HepG2 (cell line): ENCODE results near the gene UBL5. TPM values are rescaled to one million over a fixed set of nuclear protein-coding genes. Genes with fewer than 3 reads are reported as not detected.

Experiments used
- FIP1L1 ChIP-seq: fragments of 200-400 bp; formaldehyde crosslinking; IDR thresholded peaks from 2 replicates; pipeline ENCODE4 v1.6.1; 2018; ENCODE audit warnings: low read depth, mild to moderate bottlenecking, low read length, moderate library complexity, borderline replicate concordance; ENCODE audit not compliant: insufficient read depth
- HMGXB3 ChIP-seq: sonication (generic); formaldehyde crosslinking; IDR thresholded peaks from 2 replicates; pipeline ENCODE4 v1.4.0; 2020; ENCODE audit warnings: missing genetic modification reagents, borderline replicate concordance
- HNF4G ChIP-seq, 2 experiments: sonication (generic) in 1 of 2; formaldehyde crosslinking in 1 of 2; IDR thresholded peaks; 2 replicates each; pipeline versions ENCODE4 v1.4.0 to v1.6.1; 2011 to 2020; ENCODE audit warnings: borderline replicate concordance in 2 of 2, low read depth in 2 of 2, mild to moderate bottlenecking in 2 of 2, low read length in 1 of 2, missing genetic modification reagents in 1 of 2, moderate library complexity in 1 of 2
- NFAT5 ChIP-seq: sonication (generic); formaldehyde crosslinking; IDR thresholded peaks from 2 replicates; pipeline ENCODE4 v1.4.0; 2020; ENCODE audit warnings: missing genetic modification reagents
- PPARG ChIP-seq: conservative IDR thresholded peaks from 2 replicates; pipeline ENCODE4 v1.6.1; 2016; ENCODE audit warnings: missing biosample characterization, missing genetic modification reagents
- ZNF318 ChIP-seq: sonication (generic); formaldehyde crosslinking; IDR thresholded peaks from 2 replicates; pipeline ENCODE4 v1.4.0; 2020; ENCODE audit warnings: mild to moderate bottlenecking, missing genetic modification reagents
- ZNF337 ChIP-seq: sonication (generic); formaldehyde crosslinking; IDR thresholded peaks from 2 replicates; pipeline ENCODE4 v1.5.1; 2020; ENCODE audit warnings: missing genetic modification reagents, low read depth, mild to moderate bottlenecking, borderline replicate concordance
- polyA plus RNA-seq, 8 experiments: library from polyadenylated mRNA; depleted of rRNA in 3 of 8; stranded (reverse) in 7 of 8; unstranded in 1 of 8; fragments of >200 nt; fragmentation: Illumina TruSeq in 4 of 8; extraction: Trizol in 4 of 8; gene quantifications; 2 replicates each; pipeline versions ENCODE4 v1.2.1 to v1.2.3, GENCODE V29; 2011 to 2016; ENCODE audit warnings: low read depth in 4 of 8, missing spikeins in 1 of 8, mixed read lengths in 1 of 8; ENCODE audit not compliant: insufficient read depth in 1 of 8
- total RNA-seq, 5 experiments: library from RNA; depleted of rRNA; stranded (reverse); fragments of >200 nt; fragmentation: Illumina TruSeq; extraction: Trizol; gene quantifications; 2 replicates each; pipeline ENCODE4 v1.2.3, GENCODE V29; 2016; ENCODE audit warnings: low read depth in 1 of 5

The UBL5 gene
- total and polyA plus RNA-seq, 2 of the 13 experiments (the other 11 are each of a cell fraction or from before 2014, with no cell fraction given) = 373 to 487 TPM

- TF ChIP-seq HMGXB3 (CRISPR knock-in tag) (peak; percentile 29; the same call in 1 of the 2 replicates), NFAT5 (no peak), ZNF318 (CRISPR knock-in tag) (no peak), FIP1L1 (no peak), HNF4G (IDR thresholded peaks at IDR 0.05; ENCODE audit: borderline replicate concordance, low read depth, low read length) (no peak), HNF4G (CRISPR knock-in tag; IDR thresholded peaks at IDR 0.05; ENCODE audit: borderline replicate concordance, low read depth) (peak; percentile 84), ZNF337 (CRISPR knock-in tag) (no peak), PPARG (no peak)
Measured at GRCh38 chr19:9818734-9819595, 8.8 kb upstream of the UBL5 start, which contains the start of gene FBXL12 (continued).
